NCI-H69 (cell line): ENCODE results near the gene CNOT6L.

Source experiments
- DNase-seq: peaks from one replicate; lab custom pipeline; 2025; lab: John Stamatoyannopoulos, UW

The CNOT6L gene

DNA sequence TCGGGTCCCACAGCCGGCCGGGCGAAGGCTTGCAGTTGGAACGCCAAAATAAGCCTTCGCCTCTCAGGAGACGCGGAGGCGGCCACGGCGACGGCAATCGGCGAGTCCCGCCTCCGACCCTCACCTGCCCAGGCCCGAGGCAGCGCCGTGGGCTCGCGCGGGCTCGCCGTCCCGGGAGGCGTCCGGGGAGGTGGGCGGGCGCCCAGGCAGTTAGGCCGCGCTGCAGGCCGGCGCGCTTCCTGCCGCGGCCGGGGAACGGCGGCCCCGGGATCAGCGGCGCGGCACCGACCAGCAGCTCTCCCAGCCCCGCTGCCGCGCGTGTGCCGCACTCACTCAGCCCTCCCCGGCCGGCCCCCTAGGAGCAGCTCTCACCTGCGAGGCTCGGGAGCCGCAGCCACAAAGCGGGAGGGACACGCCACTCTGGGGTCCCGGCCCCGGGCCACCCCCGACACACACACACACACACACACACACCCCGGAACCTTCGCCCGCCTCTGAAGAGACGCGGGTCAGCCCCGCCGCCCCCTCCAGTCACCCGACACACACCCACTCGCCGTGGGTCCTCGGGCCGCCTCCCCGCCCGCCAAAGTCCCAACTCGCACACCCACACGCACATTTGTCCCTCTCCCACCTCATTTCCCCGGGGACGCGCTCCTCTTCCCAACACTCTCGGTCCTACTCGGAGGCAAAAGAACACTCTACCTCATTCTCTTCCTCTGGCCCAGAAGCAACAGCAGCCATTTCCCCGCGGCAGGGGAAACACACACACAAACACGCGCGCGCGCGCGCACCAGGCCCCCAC lies at the start of gene CNOT6L:
CNOT6L (minus strand) TSS at position 767 of the 802 bp plus-strand sequence; CDS start at position 707, 60 bp downstream.
- DNase-seq, result peak; percentile 78

DNA sequence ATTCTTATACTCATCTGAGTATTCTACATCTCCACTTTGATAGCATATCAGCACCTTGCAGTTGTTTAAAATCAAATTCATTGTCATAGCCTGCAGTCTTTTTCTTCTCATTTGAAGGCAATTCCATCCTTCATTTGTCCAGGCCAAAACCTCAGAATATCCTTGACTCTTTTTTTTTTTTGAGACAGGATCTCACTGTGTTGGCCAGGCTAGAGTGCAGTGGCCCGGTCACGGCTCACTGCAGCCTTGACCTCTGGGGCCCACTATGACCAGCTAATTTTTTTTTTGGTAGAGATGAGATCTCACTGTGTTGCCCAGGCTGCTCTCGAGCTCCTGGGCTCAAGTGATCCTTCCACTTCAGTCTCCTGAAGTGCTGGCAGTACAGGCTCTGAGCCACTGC lies 46.1 kb upstream of the CNOT6L start:
- DNase-seq, result no peak

DNA sequence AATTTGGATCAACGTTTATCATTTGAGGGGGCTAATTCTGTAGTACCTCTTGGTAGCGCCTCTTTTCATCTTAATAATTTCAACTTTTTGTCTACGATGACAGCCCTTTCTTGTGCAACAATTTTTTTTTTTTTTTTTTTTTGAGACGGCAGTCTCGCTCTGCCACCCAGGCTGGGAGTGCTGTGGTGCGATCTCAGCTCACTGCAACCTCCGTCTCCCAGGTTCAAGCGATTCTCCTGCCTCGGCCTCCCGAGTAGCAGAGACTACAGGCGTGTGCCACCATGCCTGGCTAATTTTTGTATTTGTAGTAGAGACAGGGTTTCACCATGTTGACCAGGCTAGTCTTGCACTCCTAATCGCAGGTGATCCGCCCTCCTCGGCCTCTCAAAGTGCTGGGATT lies 44.2 kb upstream of the CNOT6L start:
- DNase-seq, result peak; percentile 22

DNA sequence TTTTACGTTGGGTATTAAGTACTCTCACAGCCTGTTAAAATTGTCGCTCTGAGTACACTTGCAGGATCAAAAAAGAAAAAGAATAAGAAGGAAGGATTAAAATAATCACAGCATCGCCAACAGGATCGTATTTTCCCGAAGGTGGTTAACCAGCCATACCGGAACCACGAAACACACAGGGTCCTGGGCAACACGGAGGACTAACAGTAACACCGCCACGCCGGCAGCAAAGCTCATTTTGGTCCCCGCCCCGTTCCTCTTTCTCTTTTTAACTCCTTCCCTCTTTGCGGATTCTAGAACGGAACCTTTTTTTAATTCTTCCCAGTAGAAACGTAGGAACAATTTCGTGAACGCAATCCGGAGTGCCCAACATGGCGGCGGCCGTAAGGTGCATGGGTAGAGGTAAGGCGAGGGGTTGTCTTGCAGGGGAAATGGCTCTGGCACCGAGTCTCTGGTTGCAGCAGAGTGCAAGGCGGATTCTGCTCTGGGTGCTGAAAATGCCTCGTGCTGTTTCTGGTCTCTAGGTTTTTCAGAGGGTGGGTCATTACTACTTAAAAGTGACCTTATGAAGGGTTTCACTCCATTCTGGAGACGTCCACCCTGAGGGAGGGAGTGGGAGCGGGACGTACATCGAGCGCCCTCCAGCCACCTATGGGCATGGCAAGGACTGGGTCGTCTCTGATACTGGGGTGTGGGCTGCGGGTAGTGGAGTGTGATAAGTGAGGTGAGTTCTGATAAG lies 43.5 kb upstream of the CNOT6L start, which contains the start of gene MRPL1:
MRPL1 (plus strand) TSS at position 353 of the 739 bp plus-strand sequence; CDS start at position 372, 19 bp downstream.
- DNase-seq, result peak; percentile 95

DNA sequence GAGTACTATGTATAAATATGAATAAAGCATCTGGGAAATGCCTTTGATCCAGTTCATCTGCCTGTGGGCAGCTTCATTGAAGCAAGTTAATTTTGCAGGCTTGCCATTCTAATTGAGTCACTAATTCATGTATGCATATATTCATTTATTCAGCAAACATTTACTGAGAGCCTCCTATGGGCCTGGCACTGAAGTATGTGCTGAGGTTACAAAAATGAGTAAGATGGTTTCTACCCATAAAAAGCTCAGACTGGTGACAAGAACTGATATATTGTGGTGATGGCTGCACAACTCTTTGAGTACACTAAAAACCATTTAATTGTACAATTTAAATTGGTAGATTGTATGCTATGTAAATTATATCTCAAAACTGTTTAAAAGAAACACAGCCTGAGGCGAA lies 42.3 kb upstream of the CNOT6L start:
- peak; percentile 40 for DNase-seq

DNA sequence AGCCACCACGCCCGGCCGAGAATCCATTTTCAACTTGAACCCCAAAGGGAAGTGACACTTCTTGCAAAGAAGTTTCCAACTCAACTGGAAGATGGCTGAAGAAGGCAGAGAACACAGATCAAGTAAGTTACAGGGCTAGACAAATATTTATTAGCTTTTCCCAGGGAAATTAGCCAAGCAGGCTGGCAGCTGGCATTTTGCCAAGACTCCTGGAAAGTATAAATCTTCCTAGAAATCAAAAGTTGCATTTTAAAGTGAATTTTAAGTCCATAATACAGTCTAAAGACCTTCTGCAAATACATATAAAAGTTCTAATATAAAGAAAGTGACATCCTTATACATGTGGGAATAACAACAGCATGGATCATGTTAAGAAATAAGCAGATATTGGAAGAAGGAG lies 40.1 kb upstream of the CNOT6L start:
- no peak for DNase-seq

DNA sequence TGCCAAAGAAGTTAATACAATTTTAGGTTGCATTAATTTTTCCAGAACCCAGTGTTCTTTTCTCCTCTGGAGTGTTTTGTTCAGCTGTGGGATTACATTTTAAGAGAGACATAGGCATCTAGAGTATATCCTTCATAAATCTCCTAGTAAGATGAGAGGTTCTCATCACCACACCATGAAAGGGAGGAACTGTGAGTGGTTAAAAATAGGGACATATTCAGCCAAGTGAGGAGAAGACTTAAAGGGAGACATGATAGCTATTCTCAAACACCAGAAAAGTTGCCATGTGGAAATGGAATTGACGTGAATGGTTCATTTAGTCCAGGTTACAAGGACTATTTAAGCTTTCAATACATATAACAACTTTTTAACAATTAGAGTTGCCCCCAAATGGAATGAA lies 37.0 kb upstream of the CNOT6L start:
- no peak for DNase-seq

DNA sequence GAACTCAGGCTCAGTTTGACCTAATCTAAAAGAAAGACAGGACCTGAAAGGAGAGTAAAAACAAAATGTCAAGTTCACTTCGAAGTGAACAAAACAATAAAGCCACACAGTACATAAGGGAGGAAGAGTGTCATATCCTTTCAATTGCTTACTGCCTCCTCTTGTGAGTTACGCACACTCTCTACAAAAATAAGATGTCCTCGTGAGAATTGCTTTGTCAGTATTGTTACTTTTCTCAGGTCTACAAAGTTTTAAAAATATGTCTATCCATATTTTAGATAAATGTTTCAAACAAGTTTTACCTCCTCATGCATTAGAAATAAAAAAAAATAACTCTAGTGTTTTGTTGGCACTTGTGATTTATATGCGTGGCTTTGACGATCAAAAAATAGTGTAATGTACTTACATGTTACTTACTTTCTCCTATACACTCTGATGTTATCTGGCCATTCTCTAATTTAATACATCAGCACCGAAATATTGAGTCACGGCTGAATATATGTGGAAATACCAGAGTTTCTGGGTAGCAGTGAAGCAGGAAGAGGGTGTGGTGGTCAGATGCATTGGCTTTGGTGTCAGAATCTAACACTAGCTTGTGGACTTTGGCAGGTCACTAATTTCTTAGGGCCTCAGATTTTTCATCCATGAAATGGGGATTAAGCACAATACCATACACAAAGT lies 35.4 kb upstream of the CNOT6L start:
- no peak for DNase-seq

DNA sequence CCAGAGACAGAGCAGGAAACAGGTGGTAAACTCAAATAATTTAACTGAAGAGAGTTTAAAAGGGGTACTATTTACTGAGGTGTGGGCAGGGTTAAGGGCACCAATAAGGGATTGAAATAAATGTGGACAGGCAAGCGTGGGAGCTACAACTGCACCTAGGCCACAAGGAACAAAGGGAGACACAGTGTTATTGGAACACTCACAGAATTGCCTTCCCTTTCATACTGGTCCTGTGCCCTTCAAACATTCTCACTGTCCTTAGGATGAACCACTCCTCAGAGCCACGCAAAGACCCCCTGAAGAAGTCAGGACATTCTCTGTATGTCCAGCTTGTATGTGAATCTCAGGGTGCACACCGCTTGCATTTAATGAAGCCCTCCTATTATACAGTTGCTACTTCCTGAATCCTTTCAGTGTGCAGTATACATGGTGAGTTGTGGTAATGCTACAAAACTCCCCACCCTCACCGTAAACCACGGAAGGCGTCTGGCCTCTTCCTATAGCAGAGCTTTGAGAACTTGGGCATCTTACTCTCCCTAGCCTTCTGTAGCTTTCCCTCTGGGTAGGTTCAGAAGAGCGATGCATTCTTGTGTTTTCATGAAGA lies 33.8 kb upstream of the CNOT6L start:
- DNase-seq, result no peak

DNA sequence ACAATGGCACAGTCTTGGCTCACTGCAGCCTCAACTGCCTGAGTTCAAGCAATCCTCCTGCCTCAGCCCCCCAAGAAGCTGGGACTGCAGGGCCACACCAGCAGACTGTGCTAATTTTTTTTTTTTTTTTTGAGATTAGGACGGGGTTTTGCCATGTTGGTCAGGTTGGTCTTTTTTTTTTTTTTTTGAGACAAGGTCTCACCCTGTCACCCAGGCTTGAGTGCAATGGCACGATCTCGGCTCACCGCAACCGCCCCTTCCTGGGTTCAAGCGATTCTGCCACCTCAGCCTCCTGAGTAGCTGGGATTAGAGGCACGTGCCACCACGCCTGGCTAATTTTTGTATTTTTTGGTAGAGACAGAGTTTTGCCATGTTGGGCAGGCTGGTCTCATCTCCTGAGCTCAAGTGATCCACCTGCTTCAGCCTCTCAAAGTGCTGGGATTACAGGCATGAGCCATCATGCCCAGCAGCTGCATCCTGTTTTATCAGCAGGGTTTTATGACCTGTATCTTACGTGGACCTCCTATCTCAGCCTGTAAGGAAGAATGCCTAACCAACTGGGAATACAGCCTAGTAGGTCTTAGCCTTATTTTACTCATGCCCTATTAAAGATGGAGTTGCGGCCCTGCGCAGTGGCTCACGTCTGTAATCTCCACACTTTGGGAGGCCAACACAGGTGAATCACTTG lies 30.3 kb upstream of the CNOT6L start:
- no peak for DNase-seq

DNA sequence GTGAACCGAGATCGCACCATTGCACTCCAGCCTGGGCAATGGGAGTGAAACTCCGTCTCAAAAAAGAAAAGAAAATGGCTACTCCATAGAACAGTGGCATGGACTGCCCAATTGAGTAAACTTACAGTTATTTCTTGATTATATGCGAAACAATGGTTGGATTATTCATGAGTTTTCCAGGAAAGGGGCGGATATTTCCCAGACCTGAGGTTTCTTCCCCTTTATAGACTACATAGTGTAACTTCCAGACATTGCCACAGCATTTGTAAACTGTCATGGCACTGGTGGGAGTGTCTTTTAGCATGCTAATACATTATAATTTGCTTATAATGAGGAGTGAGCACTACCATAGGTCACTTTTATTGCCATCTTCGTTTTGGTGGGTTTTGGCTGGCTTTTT lies 29.3 kb upstream of the CNOT6L start:
- no peak for DNase-seq

DNA sequence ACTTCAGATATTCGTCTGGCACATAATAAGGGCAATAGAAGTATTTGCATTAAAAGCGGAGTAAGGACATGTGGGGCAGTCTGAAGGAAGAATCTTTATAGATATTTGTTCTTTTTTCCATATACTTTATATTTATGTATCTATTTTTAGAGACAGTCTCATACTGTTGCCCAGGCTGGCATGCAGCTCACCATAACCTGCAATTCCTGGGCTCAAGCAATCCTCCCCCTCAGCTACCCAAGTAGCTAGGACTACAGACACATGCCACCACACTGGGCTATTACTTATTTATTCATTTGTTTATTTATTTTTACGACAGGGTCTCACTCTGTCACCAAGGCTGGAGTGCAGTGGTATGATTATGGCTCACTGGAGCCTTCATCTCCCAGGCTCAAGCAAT lies 26.8 kb upstream of the CNOT6L start:
- DNase-seq, result no peak

DNA sequence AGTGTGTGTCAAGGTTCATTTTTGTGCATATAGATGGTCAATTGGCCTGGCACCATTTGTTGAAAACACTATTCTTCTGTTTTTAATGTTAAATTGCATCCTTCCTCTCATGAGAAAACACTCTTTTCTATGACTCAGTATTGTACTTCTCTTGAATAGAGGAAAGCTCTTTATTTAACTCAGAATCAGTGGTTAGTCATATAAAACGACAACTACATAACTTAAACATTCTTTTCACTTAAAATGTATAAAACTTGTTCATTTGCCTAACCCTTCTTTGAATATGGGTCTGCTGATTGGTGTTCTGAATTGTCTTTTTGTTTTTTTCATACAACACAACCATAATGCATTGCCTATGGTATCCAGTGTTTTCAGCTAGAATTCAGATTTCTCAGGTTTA lies 26.2 kb upstream of the CNOT6L start:
- DNase-seq, result no peak

DNA sequence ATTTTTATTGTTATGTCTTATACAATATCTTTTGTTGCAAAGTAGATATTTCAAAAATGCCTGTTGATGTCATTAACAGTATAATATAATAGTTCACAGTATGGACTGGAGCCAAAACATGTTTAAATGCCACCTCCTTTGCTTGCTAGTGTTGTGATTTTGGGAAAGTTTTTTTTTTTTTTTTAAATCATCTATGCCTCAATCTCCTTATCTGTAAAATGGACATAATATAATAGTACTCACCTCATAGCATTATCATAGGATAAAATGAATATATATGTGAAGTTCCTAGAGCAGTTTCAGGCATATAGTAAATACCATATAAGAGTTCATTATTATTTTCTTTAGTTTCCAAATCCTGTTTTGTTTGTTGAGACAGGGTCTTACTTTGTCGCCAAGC lies 25.2 kb upstream of the CNOT6L start:
- no peak for DNase-seq

DNA sequence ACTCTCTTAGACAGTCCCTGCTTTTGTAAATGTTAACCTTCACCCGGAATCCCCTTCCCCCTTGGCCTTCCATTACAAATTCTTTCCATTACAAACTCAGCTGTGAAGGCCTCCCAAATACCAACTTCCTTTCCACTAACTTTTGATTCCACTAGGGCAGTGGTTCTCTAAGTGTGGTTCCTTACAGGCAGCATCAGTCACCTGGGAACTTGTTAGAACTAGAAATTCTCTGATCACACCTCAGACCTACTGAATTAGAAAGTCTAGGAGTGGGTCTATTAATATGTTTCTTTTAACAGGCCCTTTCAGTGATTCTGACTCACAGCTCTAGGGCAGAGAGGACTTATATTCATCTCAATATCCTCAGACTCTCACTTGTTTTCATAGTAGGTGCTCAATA lies 24.5 kb upstream of the CNOT6L start:
- no peak for DNase-seq

DNA sequence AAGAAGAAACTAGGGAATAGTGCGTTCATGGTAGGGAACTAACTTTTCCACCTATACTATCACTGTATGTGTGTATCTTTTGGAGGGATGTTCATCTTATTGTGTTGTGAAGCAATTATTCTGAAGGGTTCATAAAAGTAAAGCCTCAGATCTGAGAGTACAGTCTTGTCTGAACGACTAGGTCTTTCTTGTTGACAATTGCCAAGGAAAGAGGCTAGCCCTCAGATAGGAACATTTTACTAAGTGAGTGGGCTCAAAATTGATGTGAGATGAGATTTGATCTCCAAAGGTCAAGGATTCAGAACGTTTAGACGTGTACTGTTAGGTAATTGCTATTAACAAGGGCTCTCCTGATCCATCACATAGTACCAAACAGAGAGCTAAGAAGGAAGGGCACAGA lies 15.2 kb upstream of the CNOT6L start:
- DNase-seq, result no peak

DNA sequence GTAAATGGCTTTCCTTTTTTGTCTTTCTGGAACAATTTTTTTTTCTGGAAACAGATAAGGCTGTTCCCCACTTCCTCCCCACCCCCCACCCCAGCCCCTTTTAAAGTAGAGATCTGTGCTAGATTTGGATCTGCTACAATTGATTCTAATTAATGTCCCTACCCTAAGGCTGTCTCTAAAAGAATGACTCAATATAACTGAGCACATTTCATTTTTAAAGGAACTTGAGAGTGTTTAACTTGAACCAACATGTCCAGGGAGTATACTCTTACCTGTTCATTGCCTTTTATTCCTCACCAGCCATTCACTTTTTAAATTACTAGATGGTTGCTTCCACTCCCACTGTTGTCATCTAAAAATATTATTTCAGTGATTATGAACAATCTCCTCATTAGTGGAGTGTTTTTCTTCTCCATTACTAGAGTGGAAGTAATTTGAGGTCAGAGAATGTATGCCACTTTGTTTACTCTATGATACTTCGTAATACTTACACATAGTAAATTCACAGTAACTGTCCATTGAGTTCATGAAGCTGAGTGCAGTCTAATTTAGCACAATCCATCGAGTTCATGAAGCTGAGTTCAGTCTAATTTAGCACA lies 14.1 kb upstream of the CNOT6L start:
- peak; percentile 59 for DNase-seq

DNA sequence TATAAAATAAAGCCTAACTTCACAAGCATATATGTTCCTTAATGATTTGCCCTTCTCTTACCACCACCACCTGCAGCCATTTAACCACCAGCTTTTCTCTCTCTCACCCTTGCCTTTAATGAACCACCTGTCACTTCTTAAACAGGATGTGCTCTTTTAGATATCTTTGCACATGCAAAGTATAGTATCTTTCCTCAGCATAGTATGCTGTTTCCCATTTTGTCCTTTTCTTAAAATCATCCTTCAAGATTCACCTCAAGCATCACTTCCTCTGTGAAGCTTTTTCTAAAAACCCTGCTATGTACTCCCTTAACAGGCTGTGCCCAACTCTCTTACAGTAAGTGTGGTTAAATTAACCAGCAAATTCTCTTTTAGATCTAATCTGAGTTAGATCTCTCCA lies 8.2 kb upstream of the CNOT6L start:
- DNase-seq, result peak; percentile 1

DNA sequence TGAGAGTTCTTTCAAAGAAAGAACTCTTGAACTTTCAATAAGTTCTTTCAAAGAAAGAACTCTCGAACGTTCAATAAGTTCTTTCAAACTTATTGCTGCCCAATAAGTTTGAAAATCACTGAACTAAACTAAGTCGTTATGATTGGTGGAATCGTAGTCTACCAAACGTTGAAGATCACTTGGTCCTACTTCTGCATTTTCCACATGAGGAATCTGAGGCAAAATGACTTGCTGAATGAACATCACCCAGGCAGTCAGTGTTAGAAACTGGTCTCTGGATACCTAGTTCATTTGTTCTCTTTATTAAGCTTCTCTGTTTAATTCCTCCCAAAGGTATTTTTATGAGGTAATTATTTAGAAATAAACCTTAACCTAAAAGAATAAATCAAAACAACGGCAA lies 7.1 kb upstream of the CNOT6L start:
- no peak for DNase-seq

DNA sequence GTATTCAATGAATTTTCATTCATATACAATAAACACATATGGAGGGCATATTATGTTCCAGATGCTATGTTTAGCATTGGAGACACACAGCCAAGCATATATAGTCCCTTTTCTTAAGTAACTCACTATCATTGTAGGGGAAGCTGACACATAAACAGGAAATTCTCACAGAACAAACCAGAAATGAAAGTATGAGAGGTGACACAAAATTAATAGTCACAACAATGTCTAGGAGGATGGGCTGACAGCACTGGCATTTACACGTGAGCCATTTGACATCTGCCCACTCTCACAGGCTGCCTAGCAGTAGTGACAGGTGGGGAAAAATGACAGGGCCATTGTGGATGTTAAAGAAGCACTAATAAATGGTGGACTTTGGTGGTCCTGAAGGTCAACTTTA lies 2.6 kb upstream of the CNOT6L start:
- no peak for DNase-seq
